Pancreas (tissue), 10 donors: ENCODE results near the gene JPH3. TPM values are rescaled to one million over a fixed set of nuclear protein-coding genes. Genes with fewer than 3 reads are reported as not detected.

Experiments used
- ATAC-seq, 4 donors: fragments of 200-7000 bp; cut with Tn5 transposase; one replicate each; pipeline versions ENCODE4 v1.8.0 to v1.9.1; 2020; ENCODE audit warnings: mild to moderate bottlenecking in 4 of 4, moderate library complexity in 4 of 4
- DNase-seq, 6 donors: peaks; one replicate each; pipeline ENCODE4 v3.0.0-alpha.2; 2020
- FAIRE-seq: peaks from 2 replicates; lab custom pipeline; 2012; peaks lifted over from hg19 to GRCh38; lab: Jason Lieb, UNC
- H3K27ac ChIP-seq, 4 donors: fragments of 200-600 bp; sonication (generic); 1 replicate in 3 of 4; 2 replicates in 1 of 4; pipeline versions ENCODE4 v1.5.0 to v1.8.0; 2020
- H3K27me3 ChIP-seq, 4 donors: fragments of 200-600 bp; one replicate each; pipeline ENCODE4 v1.8.0; 2021
- H3K36me3 ChIP-seq, 3 donors: fragments of 200-600 bp; sonication (generic) in 1 of 3; one replicate each; pipeline versions ENCODE4 v1.5.0 to v1.8.0; 2020 to 2021
- H3K4me1 ChIP-seq, 3 donors: fragments of 200-600 bp; one replicate each; pipeline ENCODE4 v1.8.0; 2021
- H3K4me3 ChIP-seq, 4 donors: fragments of 200-600 bp; sonication (generic) in 2 of 4; one replicate each; pipeline versions ENCODE4 v1.5.0 to v1.8.0; 2020 to 2021
- H3K9me3 ChIP-seq, 4 donors: fragments of 200-600 bp; one replicate each; pipeline ENCODE4 v1.8.0; 2021
- WGBS, 2 donors: extraction: QIAGEN DNeasy Blood & Tissue Kit; methylation state at CpG; one replicate each; pipeline ENCODE4 v1.1.7; 2013; 5-methylcytosine and 5-hydroxymethylcytosine counted together
- intact Hi-C, 3 donors: fragments of 100-400 bp; cut with DNase I; formaldehyde crosslinking; loops; one replicate each; pipeline versions ENCODE4 v1.11.1 to v1.14.2; 2022
- polyA plus RNA-seq, 2 donors: library from polyadenylated mRNA; stranded (reverse); fragments of 200-250 nt; gene quantifications; one replicate each; pipeline ENCODE4 v1.2.3, GENCODE V29; 2013
- total RNA-seq, 6 donors: library from RNA; stranded (reverse); fragmentation: NEBNext Ultra II Directional in 4 of 6; extraction: Animal tissue kit (Norgen Biotek cat#: 25700) in 4 of 6; gene quantifications; one replicate each; pipeline versions ENCODE4 v1.2.1 to v1.2.4, GENCODE V29; 2021 to 2023
- TF ChIP-seq, protein P1 (sequence below), 4 donors: fragments of 200-600 bp; sonication (generic) in 3 of 4; IDR thresholded peaks; one replicate each; pipeline versions ENCODE4 v1.5.0 to v1.8.0; 2021; ENCODE audit warnings: antibody characterized with exemption in 4 of 4
- donor health status: healthy with polysubstance abuse.
- donor health status: DM: no; HTN: no; CAD: no; lungs with moderate emphysema.
- donor health status: DM: no; HTN: no; CAD: no.
- donor health status: control.
- donor health status: control.
- donor health status: Bipolar disorder and iron deficiency.
- donor health status: DM: yes; HTN: yes; CAD: no.
- donor health status: DM: no; HTN: no; CAD: no.
- donor health status: DM: no; HTN: no; CAD: no.
- donor health status: DM: yes; HTN: yes; CAD: no.

The JPH3 gene
- total and polyA plus RNA-seq, 8 donors, result 0.09 to 1.9 (median 0.41) TPM

DNA sequence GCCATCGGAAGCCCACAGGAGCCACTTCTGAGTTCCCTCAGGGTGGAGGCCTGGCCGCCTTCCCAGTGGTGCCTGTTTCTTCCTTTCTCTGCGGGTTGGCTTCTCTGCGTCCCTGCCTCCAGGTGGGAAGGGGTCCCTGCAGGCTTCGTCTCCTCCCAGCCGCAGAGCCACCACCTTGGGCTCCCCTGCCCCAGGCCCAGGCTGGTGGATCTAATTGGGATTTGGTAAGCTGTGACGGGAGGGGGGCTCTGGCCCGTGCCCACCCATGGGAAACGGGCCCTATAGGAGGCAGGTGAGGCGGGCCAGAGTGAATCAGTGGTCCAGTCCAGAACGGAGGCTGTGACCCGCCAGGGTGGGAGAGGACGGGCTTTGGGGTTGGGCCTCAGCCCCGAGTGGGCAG is 32.1 kb downstream of the JPH3 start:
- TF ChIP-seq, protein P1, sequence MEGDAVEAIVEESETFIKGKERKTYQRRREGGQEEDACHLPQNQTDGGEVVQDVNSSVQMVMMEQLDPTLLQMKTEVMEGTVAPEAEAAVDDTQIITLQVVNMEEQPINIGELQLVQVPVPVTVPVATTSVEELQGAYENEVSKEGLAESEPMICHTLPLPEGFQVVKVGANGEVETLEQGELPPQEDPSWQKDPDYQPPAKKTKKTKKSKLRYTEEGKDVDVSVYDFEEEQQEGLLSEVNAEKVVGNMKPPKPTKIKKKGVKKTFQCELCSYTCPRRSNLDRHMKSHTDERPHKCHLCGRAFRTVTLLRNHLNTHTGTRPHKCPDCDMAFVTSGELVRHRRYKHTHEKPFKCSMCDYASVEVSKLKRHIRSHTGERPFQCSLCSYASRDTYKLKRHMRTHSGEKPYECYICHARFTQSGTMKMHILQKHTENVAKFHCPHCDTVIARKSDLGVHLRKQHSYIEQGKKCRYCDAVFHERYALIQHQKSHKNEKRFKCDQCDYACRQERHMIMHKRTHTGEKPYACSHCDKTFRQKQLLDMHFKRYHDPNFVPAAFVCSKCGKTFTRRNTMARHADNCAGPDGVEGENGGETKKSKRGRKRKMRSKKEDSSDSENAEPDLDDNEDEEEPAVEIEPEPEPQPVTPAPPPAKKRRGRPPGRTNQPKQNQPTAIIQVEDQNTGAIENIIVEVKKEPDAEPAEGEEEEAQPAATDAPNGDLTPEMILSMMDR (IDR thresholded peaks at IDR 0.05), result no peak
- H3K27me3 ChIP-seq, result no peaks in the 10 kb centered on the region
- H3K4me1 ChIP-seq, result peaks cover 0 to 10% (median 8%) of the 10 kb centered on the region in 3 donors
- DNase-seq (no peak), FAIRE-seq (no peak), ATAC-seq (no peak)
- H3K4me3 ChIP-seq, result no peak overlapping the region
- 65 to 67% methylated on average over 10 to 14 of the region's 14 CpGs for WGBS, 2 donors
- no peak overlapping the region for H3K27ac ChIP-seq
- no peaks in the 10 kb centered on the region for H3K36me3 ChIP-seq
- H3K9me3 ChIP-seq, result no peaks in the 10 kb centered on the region
- intact Hi-C loops, result loop anchor here in 1 of 3 donors (10.0 kb wide), 1 partner anchor 220 kb away; no protein-coding TSS in a partner anchor

DNA sequence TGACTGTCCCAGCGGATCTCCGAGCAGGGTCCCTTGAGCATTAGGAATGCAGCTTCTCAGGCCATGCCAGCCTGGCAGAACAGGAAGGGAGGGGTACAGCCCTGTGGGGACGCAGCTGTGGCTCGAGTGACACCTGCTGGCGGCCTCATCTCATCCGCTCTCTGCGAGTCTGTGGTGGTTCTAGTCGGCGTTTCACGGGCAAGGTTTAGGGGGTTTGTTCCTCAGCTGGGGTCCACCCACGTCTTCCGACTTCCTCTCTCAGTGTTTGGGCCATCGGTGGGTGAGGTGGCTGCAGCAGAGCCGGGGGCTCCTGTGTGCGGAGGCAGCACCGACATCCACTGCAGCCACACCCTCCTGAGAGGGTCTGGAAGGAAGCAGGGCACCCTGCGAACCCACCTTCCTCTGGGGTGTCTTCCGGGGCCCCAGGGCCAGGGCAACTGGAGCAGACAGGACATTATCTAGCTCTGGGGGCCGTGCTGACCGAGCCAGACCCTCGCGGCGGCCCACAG is 33.3 kb downstream of the JPH3 start:
- no peak overlapping the region for H3K4me3 ChIP-seq
- WGBS, 2 donors, result 12 to 15% methylated on average over 21 to 23 of the region's 23 CpGs
- DNase-seq, result peak in 5 of 6 donors; percentile 30 to 73 (median 51)
- H3K4me1 ChIP-seq, result peaks cover 0 to 10% (median 8%) of the 10 kb centered on the region in 3 donors
- no peaks in the 10 kb centered on the region for H3K36me3 ChIP-seq
- no peak overlapping the region for H3K27ac ChIP-seq
- no peak for FAIRE-seq
- ATAC-seq, result peak; percentile 70 to 91 (median 86)
- H3K27me3 ChIP-seq, result no peaks in the 10 kb centered on the region
- TF ChIP-seq, protein P1 (IDR thresholded peaks at IDR 0.05), result peak in 2 of 4 donors; percentile 14 to 21
- intact Hi-C loops, result loop anchor here in 1 of 3 donors (10.0 kb wide), 1 partner anchor 221 kb away; no protein-coding TSS in a partner anchor
- no peaks in the 10 kb centered on the region for H3K9me3 ChIP-seq

DNA sequence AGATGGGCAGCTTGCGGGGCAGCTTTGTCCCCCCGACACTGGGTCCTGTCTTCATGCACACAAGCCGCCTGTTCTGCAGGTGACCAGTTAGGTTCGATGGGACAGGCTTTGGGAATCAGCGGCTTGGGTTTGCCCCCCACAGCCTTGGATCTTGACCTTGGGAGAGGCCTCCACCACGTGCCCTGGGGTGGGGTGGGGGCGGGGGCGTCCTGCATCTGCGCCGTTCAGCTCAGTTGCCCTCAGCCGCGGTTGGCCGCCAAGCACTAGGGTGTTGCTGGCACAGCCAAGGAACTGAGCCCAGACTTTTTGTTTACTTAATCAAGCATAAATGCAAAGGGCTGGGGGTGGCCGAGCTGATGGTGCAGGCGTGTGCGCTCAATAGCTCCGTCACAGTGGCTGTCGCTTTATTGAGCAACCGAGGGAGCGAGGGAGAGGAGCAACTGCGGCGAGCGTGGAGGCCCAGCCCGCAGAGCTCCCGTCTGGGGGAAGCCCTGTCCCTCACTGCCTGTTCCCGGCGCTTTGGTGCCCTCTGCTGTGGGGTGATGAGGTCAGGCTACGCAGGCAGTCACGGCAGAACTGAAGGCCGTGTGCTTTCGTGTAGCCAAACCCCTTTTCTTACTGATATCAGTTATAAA is 33.9 kb downstream of the JPH3 start:
- peak; percentile 88 to 97 (median 96) for ATAC-seq

DNA sequence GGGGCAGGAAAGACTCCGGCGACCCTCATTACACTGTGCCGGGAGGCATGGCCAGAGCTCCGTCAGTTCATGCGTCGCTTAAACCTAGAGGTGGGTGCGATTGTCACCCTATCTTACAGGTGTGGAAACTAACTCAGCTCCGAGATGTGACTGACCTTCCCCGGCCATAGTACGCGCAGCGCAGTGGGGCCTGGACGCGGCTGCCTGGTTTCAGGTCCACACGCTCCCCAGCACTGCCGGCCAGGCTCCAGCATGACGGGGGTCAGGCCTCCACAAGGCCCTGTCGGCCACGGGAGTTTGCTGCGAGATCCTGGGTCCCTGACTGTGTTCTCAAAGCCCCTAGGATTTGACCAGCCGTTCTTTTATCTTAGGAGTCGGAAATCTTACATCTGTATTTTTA is 34.4 kb downstream of the JPH3 start:
- TF ChIP-seq, protein P1 (IDR thresholded peaks at IDR 0.05), result no peak
- 72 to 78% methylated on average over 22 of the region's 22 CpGs for WGBS, 2 donors
- ATAC-seq, result no peak
- Histone ChIP-seq H3K27me3 (no peaks in the 10 kb centered on the region), H3K4me1 (peaks cover 0 to 10% (median 8%) of the 10 kb centered on the region in 3 donors), H3K9me3 (no peaks in the 10 kb centered on the region), H3K36me3 (no peaks in the 10 kb centered on the region), H3K27ac (no peak overlapping the region), H3K4me3 (no peak overlapping the region)
- FAIRE-seq, result no peak
- DNase-seq, result no peak
- intact Hi-C loops, result loop anchor here in 1 of 3 donors (10.0 kb wide), 1 partner anchor 222 kb away; no protein-coding TSS in a partner anchor

More for the DNA sequence above, 33.9 kb downstream of the JPH3 start:
- intact Hi-C loops, result loop anchor here in 1 of 3 donors (10.0 kb wide), 1 partner anchor 221 kb away; no protein-coding TSS in a partner anchor
- TF ChIP-seq, protein P1 (IDR thresholded peaks at IDR 0.05), result peak; percentile 9 to 43 (median 38)
- no peaks in the 10 kb centered on the region for H3K36me3 ChIP-seq
- DNase-seq (peak; percentile 72 to 90 (median 78)), FAIRE-seq (no peak)
- peaks cover 0 to 10% (median 8%) of the 10 kb centered on the region in 3 donors for H3K4me1 ChIP-seq
- H3K27me3 ChIP-seq, result no peaks in the 10 kb centered on the region
- no peaks in the 10 kb centered on the region for H3K9me3 ChIP-seq
- 9 to 10% methylated on average over 31 of the region's 31 CpGs for whole genome bisulfite sequencing, 2 donors
- H3K27ac ChIP-seq, result no peak overlapping the region
- peak overlapping the region in 1 of 4 donors; percentile 27 for H3K4me3 ChIP-seq
